HG03521 (cell line): ENCODE data around the gene ZNF625.
"Not testable (repeated sequence)": the region's sequence is repeated elsewhere in the genome, so short reads cannot be mapped to it uniquely, and the experiment has no call there.

ENCODE experiments used
- ATAC-seq: cut with Tn5 transposase; IDR thresholded peaks from one replicate; pipeline ENCODE4 v1.9.1; 2021; ENCODE audit warnings: mild to moderate bottlenecking, moderate library complexity; ENCODE audit not compliant: unreplicated experiment

The ZNF625 gene

DNA sequence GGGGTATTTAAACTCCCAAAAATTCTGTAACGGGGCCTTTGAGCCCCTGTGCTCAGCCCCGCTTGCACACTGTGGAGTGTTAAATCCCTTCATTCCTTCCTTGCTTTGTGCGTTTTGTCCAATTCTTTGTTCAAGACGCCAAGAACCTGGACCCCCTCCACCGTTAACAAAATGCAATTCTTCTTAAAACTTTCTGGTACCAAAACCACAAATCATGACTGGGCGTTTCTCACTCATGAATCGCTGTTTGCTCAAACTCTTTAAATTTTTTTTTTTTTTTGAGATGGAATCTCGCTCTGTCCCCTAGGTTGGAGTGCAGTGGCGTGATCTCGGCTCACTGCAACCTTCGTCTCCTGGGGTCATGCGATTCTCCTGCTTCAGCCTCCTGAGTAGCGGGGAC is 17.3 kb downstream of the ZNF625 start:
- ATAC-seq = no peak

DNA sequence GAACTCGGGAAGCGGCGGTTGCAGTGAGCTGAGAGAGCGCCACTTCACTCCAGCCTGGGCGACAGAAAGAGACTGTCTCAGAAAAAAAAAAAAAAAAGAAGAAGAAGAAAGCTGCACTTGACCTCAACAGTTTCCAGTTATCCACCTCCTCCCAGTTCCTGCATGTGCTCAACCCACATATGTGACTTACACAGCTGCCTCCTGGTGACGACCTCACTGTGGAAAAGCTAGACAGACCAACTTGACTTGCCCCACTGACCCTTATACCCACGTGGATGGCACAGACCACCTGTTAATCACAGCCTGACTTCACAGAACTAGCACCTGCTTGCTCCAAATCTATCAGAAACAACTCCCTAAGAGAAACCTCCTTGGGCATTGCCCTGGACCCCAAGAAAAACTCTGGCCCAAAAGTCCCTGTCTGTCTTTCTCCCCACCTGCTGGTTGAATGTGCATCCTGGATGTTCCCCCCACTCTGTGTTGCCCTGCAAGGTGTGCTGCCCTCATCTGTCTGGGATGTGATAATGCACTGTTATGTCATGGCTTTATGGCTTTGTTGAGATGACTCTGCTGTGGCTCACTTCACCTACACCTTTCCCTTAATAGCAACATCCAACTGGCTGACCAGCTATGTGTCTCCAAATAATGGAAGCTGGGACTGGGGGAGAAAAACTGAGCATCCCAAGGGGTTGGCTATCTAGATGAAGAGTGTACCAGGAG is 19.2 kb downstream of the ZNF625 start:
- ATAC-seq = no peak

DNA sequence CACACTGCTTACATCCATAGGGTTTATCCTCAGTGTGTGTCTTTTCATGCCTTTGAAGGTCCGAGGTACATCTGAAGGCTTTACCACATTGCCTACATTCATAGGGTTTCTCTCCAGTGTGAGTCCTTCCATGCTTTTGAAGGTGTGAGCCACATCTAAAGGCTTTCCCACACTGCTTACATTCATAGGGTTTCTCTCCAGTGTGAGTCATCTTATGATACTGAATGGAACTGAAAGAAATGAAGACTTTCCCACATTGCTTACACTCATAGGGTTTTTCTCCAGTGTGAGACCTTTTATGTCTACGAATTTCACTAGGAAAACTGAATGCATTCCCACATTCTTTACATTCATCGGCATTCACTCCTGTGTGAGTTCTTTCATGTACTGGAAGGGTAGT is 23.5 kb downstream of the ZNF625 start:
- ATAC-seq = no peak

DNA sequence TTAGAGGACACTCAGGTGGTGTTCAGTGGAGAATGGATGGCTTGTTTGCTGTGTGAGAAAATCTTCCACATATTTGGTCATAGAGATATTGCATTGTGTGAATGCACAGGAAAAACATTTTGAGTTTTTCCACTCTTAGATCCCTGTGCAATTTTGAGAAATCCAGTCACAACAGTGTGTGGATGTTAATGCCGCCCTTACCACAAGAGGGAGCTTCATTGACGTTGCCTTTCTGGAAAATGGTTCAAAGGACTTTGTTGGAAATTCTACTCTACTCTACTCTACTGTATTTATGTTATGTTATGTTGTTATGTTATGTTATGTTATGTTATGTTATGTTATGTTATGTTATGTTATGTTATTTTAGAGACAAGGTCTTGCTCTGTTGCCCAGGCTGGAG is 29.8 kb downstream of the ZNF625 start:
- ATAC-seq = no peak

DNA sequence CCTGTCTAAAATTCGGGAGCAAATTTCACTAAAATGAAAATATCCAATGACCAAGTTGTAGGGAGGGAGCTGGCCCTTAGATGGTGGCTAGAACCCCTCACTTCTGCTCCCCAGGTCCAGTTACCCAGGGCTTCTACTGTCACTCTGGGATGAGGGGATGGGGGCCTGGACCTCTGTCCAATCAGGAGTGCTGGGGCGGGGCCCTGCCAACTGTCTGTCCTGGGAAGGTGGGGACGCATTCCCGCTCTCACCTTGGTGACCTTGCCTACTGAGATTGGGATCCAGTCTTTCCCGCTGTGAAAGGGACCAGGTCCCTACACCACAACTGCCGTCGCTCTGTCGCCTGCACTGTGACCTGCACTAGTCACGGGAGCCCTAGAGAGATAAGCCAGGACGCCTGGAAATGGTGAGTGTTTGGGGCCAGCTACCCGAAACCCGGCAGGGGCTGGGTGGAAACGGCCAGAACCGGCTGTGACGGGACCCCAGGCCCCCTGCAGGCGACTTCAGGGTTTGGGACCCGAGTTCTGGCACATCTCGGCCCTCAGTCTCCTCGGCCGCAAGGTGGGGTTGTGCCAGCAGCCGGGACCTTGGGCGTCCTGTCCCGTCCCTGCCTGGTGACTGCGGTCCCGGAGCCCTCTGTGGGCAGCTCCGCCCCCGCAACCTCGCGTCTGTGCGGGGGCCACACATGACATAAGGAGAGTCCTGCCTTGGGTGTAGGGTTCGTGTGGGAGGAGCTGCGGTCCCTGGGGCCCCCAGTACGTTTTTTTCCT is 39.1 kb downstream of the ZNF625 start:
- no peak for ATAC-seq

DNA sequence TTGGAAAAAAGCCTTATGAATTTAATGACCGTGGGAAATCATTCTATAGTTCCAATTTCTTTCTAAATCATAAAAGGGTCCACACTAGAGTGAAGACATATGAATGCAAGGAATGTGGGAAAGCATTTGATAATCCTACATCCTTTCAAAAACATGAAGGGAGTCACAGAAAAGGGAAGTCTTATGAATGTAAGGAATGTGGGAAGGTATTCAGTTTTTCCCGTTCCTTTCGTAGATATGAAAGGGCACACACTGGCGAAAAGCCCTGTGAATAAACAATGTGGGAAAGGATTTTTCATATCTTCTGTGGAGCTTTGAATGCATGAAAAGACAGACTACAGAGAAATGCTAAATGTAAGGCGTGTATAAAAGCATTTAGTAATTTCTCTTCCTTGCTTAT is 43.4 kb downstream of the ZNF625 start:
- no peak for ATAC-seq

DNA sequence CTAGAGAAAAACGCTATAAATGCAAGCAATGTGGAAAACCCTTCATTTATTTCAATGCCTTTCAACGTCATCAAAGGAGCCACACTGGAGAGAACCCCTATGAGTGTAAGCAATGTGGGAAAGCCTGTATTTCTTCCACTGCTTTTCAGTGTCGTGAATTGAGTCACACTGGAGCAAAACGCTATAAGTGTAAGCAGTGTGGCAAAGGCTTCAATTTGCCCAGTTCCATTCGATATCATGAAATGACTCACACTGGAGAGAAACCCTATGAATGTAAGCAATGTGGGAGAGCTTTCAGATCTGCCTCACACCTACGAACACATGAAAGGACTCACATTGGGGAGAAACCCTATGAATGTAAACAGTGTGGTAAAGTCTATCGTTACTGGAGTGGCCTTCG is 43.8 kb downstream of the ZNF625 start:
- no peak for ATAC-seq

DNA sequence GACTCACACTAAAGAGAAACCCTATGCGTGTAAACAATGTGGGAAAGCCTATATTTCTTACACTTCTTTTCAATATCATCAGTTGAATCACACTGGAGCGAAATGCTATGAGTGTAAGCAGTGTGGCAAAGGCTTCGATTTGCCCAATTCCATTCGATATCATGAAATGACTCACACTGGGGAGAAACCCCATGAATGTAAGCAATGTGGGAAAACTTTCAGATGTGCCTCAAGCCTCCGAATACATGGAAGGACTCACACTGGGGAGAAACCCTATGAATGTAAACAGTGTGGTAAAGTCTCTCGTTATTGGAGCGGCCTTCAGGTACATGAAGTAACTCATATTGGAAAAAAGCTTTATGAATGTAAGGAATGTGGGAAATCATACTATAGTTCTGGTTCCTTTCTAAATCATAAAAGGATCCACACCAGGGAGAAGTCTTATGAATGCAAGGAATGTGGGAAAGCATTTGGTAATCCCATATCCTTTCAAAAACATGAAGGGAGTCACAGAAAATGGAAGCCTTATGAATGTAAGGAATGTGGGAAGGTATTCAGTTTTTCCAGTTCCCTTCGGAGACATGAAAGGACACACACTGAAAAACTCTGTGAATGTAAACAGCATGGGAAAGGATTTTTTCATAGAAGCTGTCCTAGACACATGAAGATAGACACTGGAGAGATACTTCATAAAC is 44.4 kb downstream of the ZNF625 start:
- no peak for ATAC-seq

DNA sequence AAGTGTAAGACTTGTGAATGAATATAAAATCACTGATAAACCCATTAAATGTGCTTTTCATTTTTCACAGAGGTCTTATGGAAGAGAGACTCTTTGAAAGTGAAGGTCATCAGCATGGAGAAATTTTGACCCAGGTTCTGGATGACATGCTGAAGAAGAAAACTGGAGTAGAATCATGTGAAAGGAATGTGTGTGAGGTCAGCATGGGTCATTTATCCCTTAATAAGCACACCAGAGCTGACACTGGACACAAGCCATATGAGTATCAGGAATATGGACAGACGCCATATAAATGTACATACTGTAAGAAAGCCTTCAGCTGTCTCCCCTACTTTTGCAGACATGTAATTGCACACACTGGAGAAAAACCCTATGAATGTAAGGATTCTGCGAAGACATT is 45.4 kb downstream of the ZNF625 start:
- no peak for ATAC-seq

DNA sequence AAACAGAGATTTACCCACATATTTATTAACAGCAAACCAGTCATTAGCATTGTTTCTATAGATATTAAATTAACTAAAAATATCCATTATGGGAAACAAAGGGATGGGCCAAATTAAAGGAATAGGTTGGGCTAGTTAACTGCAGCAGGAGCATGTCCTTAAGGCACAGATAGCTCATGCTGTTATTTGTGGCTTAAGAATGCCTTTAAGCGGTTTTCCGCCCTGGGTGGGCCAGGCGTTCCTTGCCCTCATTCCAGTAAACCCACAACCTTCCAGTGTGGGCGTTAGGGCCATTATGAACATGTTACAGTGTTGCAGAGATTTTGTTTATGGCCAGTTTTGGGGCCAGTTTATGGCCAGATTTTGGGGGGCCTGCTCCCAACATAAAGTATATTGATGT is 52.6 kb downstream of the ZNF625 start:
- not testable (repeated sequence) for ATAC-seq

DNA sequence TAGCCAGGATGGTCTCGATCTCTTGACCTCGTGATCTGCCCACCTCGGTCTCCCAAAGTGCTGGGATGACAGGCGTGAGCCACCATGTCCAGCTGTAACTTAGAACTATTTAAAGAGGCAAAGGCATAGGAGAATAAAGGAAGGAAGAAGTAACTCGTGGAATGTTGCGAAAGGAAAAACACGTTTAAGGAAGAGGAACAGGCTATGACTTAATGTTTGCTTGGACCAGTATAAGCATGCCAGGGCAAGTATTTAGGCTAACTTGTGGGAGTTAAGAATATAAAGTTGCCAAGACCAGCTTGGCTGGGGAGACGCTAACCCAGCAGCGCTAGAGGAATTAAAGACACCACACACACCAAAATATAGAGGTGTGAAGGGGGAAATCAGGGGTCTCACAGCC is 58.5 kb downstream of the ZNF625 start:
- ATAC-seq = no peak

DNA sequence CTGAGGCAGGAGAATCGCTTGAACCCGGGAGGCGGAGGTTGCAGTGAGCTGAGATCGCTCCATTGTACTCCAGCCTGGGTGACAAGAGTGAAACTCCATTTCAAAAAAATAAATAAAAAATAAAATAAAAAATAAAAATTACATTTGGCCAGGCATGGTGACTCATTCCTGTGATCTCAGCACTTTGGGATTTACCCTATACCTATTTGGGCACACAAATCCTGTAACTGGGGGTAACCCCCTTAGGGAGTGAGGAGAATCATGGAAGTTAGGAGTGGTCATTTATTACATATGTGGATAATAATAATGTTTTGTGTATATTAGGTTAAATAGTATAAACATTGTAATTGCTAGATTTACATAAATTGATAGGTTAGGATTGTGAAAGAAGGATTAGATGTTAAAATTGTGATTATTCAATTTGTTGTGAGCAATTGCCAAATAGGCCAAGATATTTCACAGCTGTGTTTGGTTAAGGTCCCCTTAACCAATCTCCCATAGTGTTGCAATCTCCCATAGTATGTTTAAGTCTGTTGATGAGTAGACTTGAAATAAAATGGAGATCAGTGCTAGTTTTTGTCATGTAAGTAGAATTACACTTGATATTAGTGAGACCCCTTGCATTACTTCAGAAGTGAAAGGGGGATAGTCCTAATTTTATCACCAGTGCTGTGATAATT is 61.3 kb downstream of the ZNF625 start:
- ATAC-seq = no peak
